BLaER1 (cell line): ENCODE results near the gene WIPF1.
A peak's percentile ranks its signal among the peaks of the same experiment; 100 is the strongest.

Experiments
- H3K27ac ChIP-seq: shearing (Covaris generic); formaldehyde crosslinking; 2 replicates; pipeline ENCODE4 v1.8.1; 2022
- H3K27me3 ChIP-seq: shearing (Covaris generic); formaldehyde crosslinking; 2 replicates; pipeline ENCODE4 v1.8.1; 2022
- H3K36me3 ChIP-seq: shearing (Covaris generic); formaldehyde crosslinking; 2 replicates; pipeline ENCODE4 v1.8.1; 2022
- H3K4me1 ChIP-seq: shearing (Covaris generic); formaldehyde crosslinking; 2 replicates; pipeline ENCODE4 v1.8.1; 2022
- H3K4me2 ChIP-seq: shearing (Covaris generic); formaldehyde crosslinking; 2 replicates; pipeline ENCODE4 v1.8.1; 2022
- H3K4me3 ChIP-seq: shearing (Covaris generic); formaldehyde crosslinking; 2 replicates; pipeline ENCODE4 v1.8.1; 2022
- H3K9ac ChIP-seq: shearing (Covaris generic); formaldehyde crosslinking; 2 replicates; pipeline ENCODE4 v1.8.1; 2022
- H3K9me3 ChIP-seq: shearing (Covaris generic); formaldehyde crosslinking; 2 replicates; pipeline ENCODE4 v1.8.1; 2022
- H4K20me1 ChIP-seq: shearing (Covaris generic); formaldehyde crosslinking; 2 replicates; pipeline ENCODE4 v1.8.1; 2022
- Cebpa-rat ChIP-seq: shearing (Covaris generic); IDR thresholded peaks from 2 replicates; pipeline ENCODE4 v1.8.1; 2022

WIPF1 gene

GRCh38 chr2:174597345-174598047 lies at the start of gene WIPF1:
TSS of gene WIPF1 (minus strand) at chr2:174597804. CDS start at chr2:174585573, 12,231 bp downstream.
- no peak for TF ChIP-seq Cebpa-rat
- H3K4me3 ChIP-seq = peak within 1 kb of the TSS; percentile 69
- peak within 1 kb of the TSS; percentile 96 for H3K27ac ChIP-seq
- peaks cover 42% of the 10 kb centered on the region for H3K4me1 ChIP-seq
- H3K36me3 ChIP-seq = peaks cover 5% of the 10 kb centered on the region
- no peaks in the 10 kb centered on the region for H4K20me1 ChIP-seq
- peak within 1 kb of the TSS; percentile 81 for H3K4me2 ChIP-seq
- H3K9ac ChIP-seq = peak within 1 kb of the TSS; percentile 94
- no peaks in the 10 kb centered on the region for H3K27me3 ChIP-seq
- H3K9me3 ChIP-seq = peaks cover 22% of the 10 kb centered on the region

GRCh38 chr2:174645296-174645695 lies 47.7 kb upstream of the WIPF1 start:
- no peak overlapping the region for H3K27ac ChIP-seq
- H3K4me3 ChIP-seq = no peak overlapping the region
- H3K9ac ChIP-seq = no peak overlapping the region
- H3K36me3 ChIP-seq = no peaks in the 10 kb centered on the region
- no peaks in the 10 kb centered on the region for H3K27me3 ChIP-seq
- no peaks in the 10 kb centered on the region for H4K20me1 ChIP-seq
- H3K9me3 ChIP-seq = peaks cover 6% of the 10 kb centered on the region; the same call in 1 of the 2 replicates
- H3K4me2 ChIP-seq = no peak overlapping the region
- peaks cover 6% of the 10 kb centered on the region; the same call in 1 of the 2 replicates for H3K4me1 ChIP-seq
- no peak for TF ChIP-seq Cebpa-rat

GRCh38 chr2:174644406-174644805 lies 46.8 kb upstream of the WIPF1 start:
- no peak for TF ChIP-seq Cebpa-rat

GRCh38 chr2:174643356-174643755 lies 45.8 kb upstream of the WIPF1 start:
- TF ChIP-seq Cebpa-rat = no peak
- H3K4me2 ChIP-seq = no peak overlapping the region
- no peak overlapping the region for H3K4me3 ChIP-seq
- H3K27ac ChIP-seq = no peak overlapping the region
- H4K20me1 ChIP-seq = no peaks in the 10 kb centered on the region
- no peaks in the 10 kb centered on the region for H3K4me1 ChIP-seq
- no peaks in the 10 kb centered on the region for H3K36me3 ChIP-seq
- no peaks in the 10 kb centered on the region for H3K27me3 ChIP-seq
- no peak overlapping the region for H3K9ac ChIP-seq
- no peaks in the 10 kb centered on the region; the same call in 1 of the 2 replicates for H3K9me3 ChIP-seq

More at GRCh38 chr2:174644406-174644805, 46.8 kb upstream of the WIPF1 start:
- H4K20me1 ChIP-seq = no peaks in the 10 kb centered on the region
- H3K27me3 ChIP-seq = no peaks in the 10 kb centered on the region
- H3K4me1 ChIP-seq = no peaks in the 10 kb centered on the region
- H3K9ac ChIP-seq = no peak overlapping the region
- H3K4me2 ChIP-seq = no peak overlapping the region
- H3K9me3 ChIP-seq = peaks cover 6% of the 10 kb centered on the region; the same call in 1 of the 2 replicates
- H3K27ac ChIP-seq = no peak overlapping the region
- H3K36me3 ChIP-seq = no peaks in the 10 kb centered on the region
- H3K4me3 ChIP-seq = no peak overlapping the region

GRCh38 chr2:174641168-174641567 lies 43.6 kb upstream of the WIPF1 start:
- no peaks in the 10 kb centered on the region for H4K20me1 ChIP-seq
- no peaks in the 10 kb centered on the region for H3K4me1 ChIP-seq
- no peak for TF ChIP-seq Cebpa-rat

GRCh38 chr2:174636987-174637386 lies 39.4 kb upstream of the WIPF1 start:
- Histone ChIP-seq H4K20me1 (no peaks in the 10 kb centered on the region), H3K4me1 (peaks cover 41% of the 10 kb centered on the region), H3K27me3 (no peaks in the 10 kb centered on the region), H3K36me3 (no peaks in the 10 kb centered on the region), H3K4me3 (no peak overlapping the region), H3K9me3 (no peaks in the 10 kb centered on the region), H3K4me2 (no peak overlapping the region), H3K27ac (no peak overlapping the region), H3K9ac (no peak overlapping the region)
- no peak for TF ChIP-seq Cebpa-rat

More at GRCh38 chr2:174641168-174641567, 43.6 kb upstream of the WIPF1 start:
- H3K9me3 ChIP-seq = no peaks in the 10 kb centered on the region; the same call in 1 of the 2 replicates
- H3K9ac ChIP-seq = no peak overlapping the region
- no peak overlapping the region for H3K27ac ChIP-seq
- no peak overlapping the region for H3K4me2 ChIP-seq
- no peak overlapping the region for H3K4me3 ChIP-seq
- H3K27me3 ChIP-seq = no peaks in the 10 kb centered on the region
- no peaks in the 10 kb centered on the region for H3K36me3 ChIP-seq

- peaks cover 3% of the 10 kb centered on the region; the same call in 1 of the 2 replicates for H3K36me3 ChIP-seq
- H3K4me2 ChIP-seq = peak overlapping the region; percentile 80
- H3K4me1 ChIP-seq = peaks cover 44% of the 10 kb centered on the region
- no peaks in the 10 kb centered on the region for H3K27me3 ChIP-seq
- no peaks in the 10 kb centered on the region for H4K20me1 ChIP-seq
- H3K9me3 ChIP-seq = no peaks in the 10 kb centered on the region
- 0 out of 2 replicates have a peak overlapping the region, but pooled peaks have one; percentile 72 for H3K27ac ChIP-seq
- no peak for TF ChIP-seq Cebpa-rat
- H3K4me3 ChIP-seq = no peak overlapping the region
- H3K9ac ChIP-seq = no peak overlapping the region
Observed at GRCh38 chr2:174635776-174636404, 38.3 kb upstream of the WIPF1 start.

GRCh38 chr2:174635015-174635593 lies 37.5 kb upstream of the WIPF1 start:
- H3K4me3 ChIP-seq = peak overlapping the region; percentile 62; the same call in 1 of the 2 replicates
- no peaks in the 10 kb centered on the region for H4K20me1 ChIP-seq
- peak overlapping the region; percentile 72 for H3K27ac ChIP-seq
- peaks cover 10% of the 10 kb centered on the region; the same call in 1 of the 2 replicates for H3K36me3 ChIP-seq
- H3K9me3 ChIP-seq = no peaks in the 10 kb centered on the region
- no peaks in the 10 kb centered on the region for H3K27me3 ChIP-seq
- TF ChIP-seq Cebpa-rat = no peak
- H3K4me2 ChIP-seq = peak overlapping the region; percentile 80
- peak overlapping the region; percentile 73 for H3K9ac ChIP-seq
- H3K4me1 ChIP-seq = peaks cover 44% of the 10 kb centered on the region

GRCh38 chr2:174634130-174635014 lies 36.8 kb upstream of the WIPF1 start:
- Histone ChIP-seq H3K4me3 (peak overlapping the region; percentile 62), H3K27ac (peak overlapping the region; percentile 72), H3K27me3 (no peaks in the 10 kb centered on the region), H4K20me1 (no peaks in the 10 kb centered on the region), H3K9me3 (no peaks in the 10 kb centered on the region), H3K9ac (peak overlapping the region; percentile 73), H3K36me3 (peaks cover 14% of the 10 kb centered on the region), H3K4me2 (peak overlapping the region; percentile 80), H3K4me1 (peaks cover 44% of the 10 kb centered on the region)
- no peak for TF ChIP-seq Cebpa-rat
